Calu3 (cell line): Measurements from ENCODE around the gene HNRNPUL1. TPM values are rescaled to one million over a fixed set of nuclear protein-coding genes. Genes with fewer than 3 reads are reported as not detected.

Source experiments
- BruUV-seq: library from RNA; stranded (reverse); fragments of 400-500 nt; replicated peaks from 2 replicates; lab custom pipeline; 2021; lab: Mats Ljungman, UMichigan
- CTCF ChIA-PET: fragments of 300-600 bp; sonication (Branson Sonifier 250); formaldehyde crosslinking; loops from one replicate; lab custom pipeline; 2022; ENCODE audit warnings: antibody characterized with exemption; lab: Charles Lee
- DNase-seq: peaks from one replicate; pipeline ENCODE4 v3.0.0; 2022
- H3K27ac Mint-ChIP-seq: one replicate; pipeline ENCODE4 v1.8.0; 2022; ENCODE audit warnings: mixed read lengths; ENCODE audit not compliant: unreplicated experiment
- H3K27me3 Mint-ChIP-seq: one replicate; pipeline ENCODE4 v1.8.0; 2022; ENCODE audit warnings: mixed read lengths; ENCODE audit not compliant: unreplicated experiment
- H3K36me3 Mint-ChIP-seq: one replicate; pipeline ENCODE4 v1.8.0; 2022; ENCODE audit warnings: mild to moderate bottlenecking, moderate library complexity, mixed read lengths; ENCODE audit not compliant: insufficient read depth, unreplicated experiment
- H3K4me1 Mint-ChIP-seq: one replicate; pipeline ENCODE4 v1.8.0; 2022; ENCODE audit warnings: mild to moderate bottlenecking, low read depth, mixed read lengths; ENCODE audit not compliant: unreplicated experiment
- H3K4me3 Mint-ChIP-seq: one replicate; pipeline ENCODE4 v1.8.0; 2022; ENCODE audit warnings: mild to moderate bottlenecking, low read depth, moderate library complexity, mixed read lengths; ENCODE audit not compliant: unreplicated experiment
- H3K9me3 Mint-ChIP-seq: one replicate; pipeline ENCODE4 v1.8.0; 2022; ENCODE audit warnings: low read depth, mixed read lengths; ENCODE audit not compliant: unreplicated experiment
- CTCF ChIP-seq: fragments of 200-600 bp; IDR thresholded peaks from one replicate; pipeline ENCODE4 v1.8.0; 2022; ENCODE audit warnings: antibody characterized with exemption; ENCODE audit not compliant: unreplicated experiment
- intact Hi-C: fragments of 100-400 bp; cut with micrococcal nuclease; formaldehyde crosslinking; loops from one replicate; pipeline ENCODE4 v1.10.0; 2022; ENCODE audit not compliant: unreplicated experiment
- total RNA-seq: library from RNA; stranded (reverse); gene quantifications from 2 replicates; pipeline ENCODE4 v1.2.3, GENCODE V29; 2022

HNRNPUL1 gene
- total RNA-seq, 1 experiment from 2014 or later = 370 TPM

DNA sequence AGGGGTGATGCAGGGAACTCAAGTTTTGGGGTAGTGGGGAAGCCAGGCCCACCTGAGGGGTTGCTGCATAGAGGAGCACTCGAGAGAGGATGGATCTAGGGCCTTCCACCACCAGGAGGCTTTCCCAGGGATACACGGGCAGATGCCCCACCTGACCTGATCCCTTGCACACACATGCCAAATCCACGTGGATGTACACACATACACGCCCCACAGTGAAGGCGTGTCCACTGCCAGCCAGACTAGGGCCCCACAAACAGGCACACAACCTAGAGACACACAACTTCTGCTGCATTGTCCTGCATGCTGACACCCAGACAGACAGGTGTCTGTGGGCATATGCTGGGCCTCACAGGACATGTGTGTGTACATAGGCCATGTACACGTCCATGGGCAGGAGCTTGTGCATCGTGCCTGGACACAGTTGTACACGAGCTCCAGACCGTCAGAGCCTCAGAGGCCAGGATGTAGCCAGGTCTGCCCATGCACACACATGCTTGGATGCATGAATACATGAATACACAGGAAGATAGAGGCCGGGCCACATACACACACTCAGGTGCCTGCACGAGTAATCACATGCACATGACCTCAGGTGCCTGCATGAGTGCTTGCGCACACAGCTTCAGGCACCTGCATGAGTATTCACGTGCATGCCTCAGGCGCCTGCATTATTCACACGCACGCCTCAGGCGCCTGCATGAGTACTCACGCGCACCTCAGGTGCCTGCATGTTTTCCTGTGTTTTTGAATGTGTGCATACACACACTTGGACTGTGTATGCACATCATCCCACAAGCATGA lies 54.7 kb downstream of the HNRNPUL1 start:
- no TSS peak for BruUV-seq
- H3K27ac Mint-ChIP-seq = no peak overlapping the region
- intact Hi-C loops = no loop called here
- H3K4me3 Mint-ChIP-seq = no peak overlapping the region
- CTCF ChIA-PET = interaction anchor here (0.6 to 0.8 kb wide), 2 partner anchors 12 to 35 kb away, joined by 3 read pairs; partner anchors contain the start of gene TGFB1
- H3K36me3 Mint-ChIP-seq = peaks cover 65% of the 10 kb centered on the region
- no peaks in the 10 kb centered on the region for H3K27me3 Mint-ChIP-seq
- TF ChIP-seq CTCF = no peak
- no peaks in the 10 kb centered on the region for H3K9me3 Mint-ChIP-seq
- no peak for DNase-seq
- peaks cover 15% of the 10 kb centered on the region for H3K4me1 Mint-ChIP-seq

DNA sequence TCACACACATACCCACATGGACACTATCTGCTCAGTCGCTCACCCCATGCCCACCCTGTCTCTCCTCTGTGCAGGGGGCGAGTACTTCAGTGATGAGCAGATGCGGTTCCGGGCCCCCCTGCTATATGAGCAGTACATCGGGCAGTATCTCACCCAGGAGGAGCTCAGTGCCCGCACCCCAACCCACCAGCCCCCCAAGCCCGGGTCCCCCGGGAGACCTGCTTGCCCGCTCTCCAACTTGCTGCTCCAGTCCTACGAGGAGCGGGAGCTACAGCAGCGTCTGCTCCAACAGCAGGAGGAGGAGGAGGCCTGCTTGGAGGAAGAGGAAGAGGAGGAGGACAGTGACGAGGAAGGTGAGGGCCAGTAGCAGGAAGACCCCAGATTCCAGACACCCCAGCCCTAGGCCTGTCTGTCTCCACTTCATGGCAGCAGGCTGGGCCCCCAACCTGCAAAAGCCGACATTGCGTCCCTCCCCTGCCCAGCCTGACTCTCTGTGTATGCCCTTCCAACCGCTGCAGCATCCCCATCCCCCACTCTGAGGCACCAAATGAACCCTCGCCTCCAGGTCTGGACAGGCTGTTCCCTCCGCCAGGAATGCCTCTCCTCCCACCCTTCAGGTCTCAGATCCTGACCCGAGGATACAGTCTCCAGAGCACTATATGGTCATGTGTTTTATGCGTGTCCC lies 55.5 kb downstream of the HNRNPUL1 start:
- peaks cover 23% of the 10 kb centered on the region for H3K4me1 Mint-ChIP-seq
- CTCF ChIA-PET = interaction anchor here (0.8 kb wide), 1 partner anchor 34 kb away, joined by 3 read pairs; the partner anchor contains the start of gene TGFB1
- no peak overlapping the region for H3K27ac Mint-ChIP-seq
- H3K36me3 Mint-ChIP-seq = peaks cover 65% of the 10 kb centered on the region
- intact Hi-C loops = no loop called here
- DNase-seq = no peak
- no peaks in the 10 kb centered on the region for H3K27me3 Mint-ChIP-seq
- no peaks in the 10 kb centered on the region for H3K9me3 Mint-ChIP-seq
- H3K4me3 Mint-ChIP-seq = no peak overlapping the region
- no peak for TF ChIP-seq CTCF
- BruUV-seq = no TSS peak

- intact Hi-C loops = no loop called here
- H3K27me3 Mint-ChIP-seq = no peaks in the 10 kb centered on the region
Observed at GRCh38 chr19:41320185-41320518, 56.0 kb downstream of the HNRNPUL1 start.

DNA sequence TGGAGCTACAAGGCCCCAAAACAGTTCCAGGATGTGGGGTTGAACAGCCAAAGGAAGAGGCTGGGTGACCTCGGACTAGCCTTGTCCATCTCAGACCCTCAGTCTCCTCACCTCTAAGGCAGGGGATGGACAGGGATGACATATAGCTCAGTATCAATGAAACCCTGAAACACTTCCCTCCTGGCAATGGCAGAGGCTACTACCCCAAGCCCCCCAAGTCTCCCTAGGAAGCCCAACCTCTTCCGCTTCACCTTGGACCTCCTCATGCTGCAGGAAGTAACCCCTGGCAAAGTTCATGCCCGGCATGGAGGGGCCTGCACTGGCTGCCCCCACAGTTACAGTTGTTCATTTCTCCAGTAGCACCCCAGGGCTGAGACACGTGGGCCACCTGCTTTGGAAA lies 56.4 kb downstream of the HNRNPUL1 start:
- Mint-ChIP-seq H3K36me3 (peaks cover 72% of the 10 kb centered on the region), H3K4me1 (peaks cover 32% of the 10 kb centered on the region), H3K4me3 (no peak overlapping the region), H3K9me3 (no peaks in the 10 kb centered on the region), H3K27ac (no peak overlapping the region), H3K27me3 (no peaks in the 10 kb centered on the region)
- CTCF ChIA-PET = no interaction called here
- intact Hi-C loops = no loop called here
- DNase-seq = no peak
- TF ChIP-seq CTCF = no peak
- no TSS peak for BruUV-seq

More at GRCh38 chr19:41320185-41320518, 56.0 kb downstream of the HNRNPUL1 start:
- no peak overlapping the region for H3K4me3 Mint-ChIP-seq
- CTCF ChIA-PET = no interaction called here
- no peak overlapping the region for H3K27ac Mint-ChIP-seq
- no peaks in the 10 kb centered on the region for H3K9me3 Mint-ChIP-seq
- peaks cover 28% of the 10 kb centered on the region for H3K4me1 Mint-ChIP-seq
- no peak for TF ChIP-seq CTCF
- no TSS peak for BruUV-seq
- H3K36me3 Mint-ChIP-seq = peaks cover 68% of the 10 kb centered on the region
- no peak for DNase-seq
